Stimulated activated CD4-positive, alpha-beta T cell treated with anti-CD3 and anti-CD28 coated beads, TNF-alpha, amount 100 ng/mL, for 48 hours (primary cell): ENCODE results near the gene RPUSD3.
"Not testable (repeated sequence)": the region's sequence is repeated elsewhere in the genome, so short reads cannot be mapped to it uniquely, and the experiment has no call there.

Source experiments
- DNase-seq, 3 donors: peaks; one replicate each; pipeline ENCODE4 v3.0.0-alpha.2; 2020; ENCODE audit warnings: low read depth in 3 of 3

The RPUSD3 gene

DNA sequence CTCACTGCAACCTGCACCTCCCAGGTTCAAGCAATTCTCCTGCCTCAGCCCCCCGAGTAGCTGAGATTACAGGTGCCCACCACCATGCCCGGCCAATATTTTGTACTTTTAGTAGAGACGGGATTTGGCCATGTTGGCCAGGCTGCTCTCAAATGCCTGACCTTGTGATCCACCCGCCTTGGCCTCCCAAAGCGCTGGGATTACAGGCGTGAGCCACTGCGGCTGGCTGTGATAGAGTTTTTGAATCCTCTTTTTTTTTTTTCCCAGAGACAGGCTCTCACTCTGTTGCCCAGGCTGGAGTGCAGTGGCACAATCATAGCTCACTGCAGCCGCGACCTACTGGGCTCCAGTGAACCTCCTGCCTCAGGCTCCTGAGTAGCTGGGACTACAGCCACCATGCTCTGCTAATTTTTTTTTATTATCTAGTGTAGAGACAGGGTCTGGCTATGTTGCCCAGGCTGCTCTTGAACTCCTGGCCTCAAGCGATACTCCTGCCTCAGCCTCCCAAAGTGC lies 21.4 kb upstream of the RPUSD3 start:
- not testable (repeated sequence) for DNase-seq

- DNase-seq: no peak
These were observed 20.6 kb upstream of the RPUSD3 start for GRCh38 chr3:9864200-9864927.

GRCh38 chr3:9863058-9863772 lies 19.4 kb upstream of the RPUSD3 start:
- DNase-seq: no peak

- DNase-seq: peak in 1 of 3 donors; percentile 18
These were observed 18.7 kb upstream of the RPUSD3 start for GRCh38 chr3:9862391-9863057.

GRCh38 chr3:9861626-9862130 lies 17.9 kb upstream of the RPUSD3 start:
- DNase-seq: no peak

GRCh38 chr3:9861201-9861600 lies 17.4 kb upstream of the RPUSD3 start:
- DNase-seq: no peak

- DNase-seq: no peak
These were observed 15.8 kb upstream of the RPUSD3 start for GRCh38 chr3:9859530-9860025.

DNA sequence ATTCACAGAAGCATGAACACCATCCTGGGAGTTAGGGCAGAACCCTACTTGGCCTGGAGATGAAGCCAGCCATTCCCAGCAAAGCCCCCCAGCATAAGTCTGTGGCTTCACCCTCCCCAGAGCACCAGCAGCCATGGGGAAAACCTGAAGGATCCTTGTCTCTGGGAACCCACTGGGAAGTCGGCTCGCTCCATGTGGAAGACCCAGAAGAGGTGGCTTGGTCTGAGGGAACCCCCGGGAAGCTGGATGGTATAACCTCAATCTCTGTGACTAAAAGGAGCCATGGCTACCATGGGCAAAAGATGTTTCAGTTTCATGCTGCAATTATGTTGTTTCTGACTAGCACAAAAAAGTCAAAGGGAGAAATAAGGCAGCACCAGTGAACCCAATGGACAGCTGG lies 11.8 kb upstream of the RPUSD3 start:
- no peak for DNase-seq

- not testable (repeated sequence) for DNase-seq
These were observed 10.6 kb upstream of the RPUSD3 start for GRCh38 chr3:9854291-9854940.

GRCh38 chr3:9852528-9852927 lies 8.7 kb upstream of the RPUSD3 start:
- no peak for DNase-seq

GRCh38 chr3:9851926-9852325 lies 8.1 kb upstream of the RPUSD3 start:
- DNase-seq: not testable (repeated sequence)

DNA sequence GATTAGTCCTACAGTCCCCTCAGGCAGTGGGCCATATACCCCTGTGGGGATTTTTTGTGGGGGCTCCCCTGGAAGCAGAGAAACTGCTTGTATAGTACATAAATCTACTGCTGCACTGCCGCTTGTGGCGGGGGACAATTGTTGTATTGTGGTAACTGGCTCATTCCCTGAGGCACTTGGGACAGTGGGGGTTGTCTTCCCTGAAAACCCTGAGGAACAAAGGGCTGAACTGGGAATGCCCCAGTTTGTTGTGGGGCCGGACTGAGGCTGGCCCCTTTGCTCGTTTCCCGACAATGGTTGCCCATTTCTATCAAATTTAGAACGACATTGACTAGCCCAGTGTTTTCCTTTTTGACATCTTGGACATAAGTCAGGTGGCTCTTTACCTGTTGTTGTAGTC lies 7.6 kb upstream of the RPUSD3 start:
- DNase-seq: not testable (repeated sequence)

GRCh38 chr3:9848860-9849259 lies 5.1 kb upstream of the RPUSD3 start:
- not testable (repeated sequence) for DNase-seq

DNA sequence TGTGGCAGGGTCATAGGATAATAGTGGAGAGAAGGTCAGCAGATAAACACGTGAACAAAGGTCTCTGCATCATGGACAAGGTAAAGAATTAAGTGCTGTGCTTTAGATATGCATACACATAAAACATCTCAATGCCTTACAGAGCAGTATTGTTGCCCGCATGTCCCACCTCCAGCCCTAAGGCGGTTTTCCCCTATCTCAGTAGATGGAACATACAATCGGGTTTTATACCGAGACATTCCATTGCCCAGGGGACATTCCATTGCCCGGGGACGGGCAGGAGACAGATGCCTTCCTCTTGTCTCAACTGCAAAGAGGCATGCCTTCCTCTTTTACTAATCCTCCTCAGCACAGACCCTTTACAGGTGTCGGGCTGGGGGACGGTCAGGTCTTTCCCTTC lies 4.1 kb upstream of the RPUSD3 start:
- DNase-seq: not testable (repeated sequence)

DNA sequence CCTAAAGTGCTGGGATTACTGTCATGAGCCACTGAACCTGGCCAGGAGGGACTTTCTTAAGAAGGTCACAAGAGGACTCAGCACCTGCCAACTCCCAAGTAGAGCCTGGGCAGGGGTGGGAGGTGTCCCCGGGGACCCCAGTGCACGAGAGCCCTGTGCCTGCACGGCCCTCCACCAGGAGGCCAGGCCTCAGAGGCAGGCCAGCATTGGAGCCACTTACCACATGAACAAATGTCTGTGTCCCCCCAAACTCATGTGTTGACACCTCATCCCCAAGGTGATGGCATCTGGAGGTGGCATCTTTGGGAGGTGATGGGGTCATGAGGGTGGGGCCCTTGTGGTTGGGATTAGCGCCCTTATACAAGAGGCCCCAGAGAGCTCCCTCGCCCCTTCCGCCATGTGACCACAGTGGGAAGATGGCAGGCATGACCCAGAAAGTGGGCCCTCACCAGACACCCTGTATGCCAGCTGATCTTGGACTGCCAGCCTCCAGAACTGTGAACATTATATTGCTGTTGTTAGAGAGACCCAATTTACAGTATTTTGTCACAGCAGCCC lies 3.2 kb upstream of the RPUSD3 start:
- DNase-seq: no peak

GRCh38 chr3:9846231-9846630 lies 2.4 kb upstream of the RPUSD3 start:
- DNase-seq: no peak

GRCh38 chr3:9841015-9841414 lies 2.8 kb downstream of the RPUSD3 start:
- DNase-seq: no peak

GRCh38 chr3:9838856-9839255 lies 5.0 kb downstream of the RPUSD3 start:
- DNase-seq: no peak

- DNase-seq: no peak
These were observed 5.9 kb downstream of the RPUSD3 start for GRCh38 chr3:9837701-9838582.
